Ascending aorta (tissue), 2 donors: Measurements from ENCODE around the gene RPS26. TPM values are rescaled to one million over a fixed set of nuclear protein-coding genes. Genes with fewer than 3 reads are reported as not detected.
A peak's percentile ranks its signal among the peaks of the same experiment; 100 is the strongest.
"Not testable (repeated sequence)": the region's sequence is repeated elsewhere in the genome, so short reads cannot be mapped to it uniquely, and the experiment has no call there.

Experiments used
- DNase-seq, 2 donors: peaks; one replicate each; pipeline ENCODE4 v3.0.0-alpha.2; 2019; ENCODE audit warnings: low spot score in 2 of 2
- H3K27ac ChIP-seq, 2 donors: fragments of 200-600 bp; sonication (generic); one replicate each; pipeline ENCODE4 v1.5.1; 2016 to 2017; ENCODE audit warnings: mild to moderate bottlenecking in 1 of 2
- H3K27me3 ChIP-seq: fragments of 200-600 bp; sonication (generic); one replicate; pipeline ENCODE4 v1.5.1; 2017
- H3K36me3 ChIP-seq, 2 donors: fragments of 200-600 bp; sonication (generic); one replicate each; pipeline ENCODE4 v1.5.1; 2016
- H3K4me1 ChIP-seq, 2 donors: fragments of 200-600 bp; sonication (generic); one replicate each; pipeline ENCODE4 v1.5.1; 2016 to 2017; ENCODE audit warnings: mild to moderate bottlenecking in 1 of 2
- H3K4me3 ChIP-seq, 2 donors: fragments of 200-600 bp; sonication (generic); one replicate each; pipeline ENCODE4 v1.5.1; 2016 to 2017; ENCODE audit warnings: mild to moderate bottlenecking in 1 of 2
- H3K9me3 ChIP-seq, 2 donors: fragments of 200-600 bp; sonication (generic); one replicate each; pipeline ENCODE4 v1.5.1; 2016
- CTCF ChIP-seq, 3 experiments: fragments of 200-600 bp in 2 of 3; fragments of 450-650 bp in 1 of 3; sonication (generic) in 2 of 3; IDR thresholded peaks; one replicate each; pipeline ENCODE4 v1.5.1; 2016 to 2019; ENCODE audit warnings: antibody characterized with exemption in 3 of 3, mild to moderate bottlenecking in 1 of 3, moderate library complexity in 1 of 3
- intact Hi-C: fragments of 100-400 bp; cut with DNase I; formaldehyde crosslinking; loops from one replicate; pipeline ENCODE4 v1.15.1; 2023
- total RNA-seq: library from RNA; depleted of rRNA; stranded (reverse); fragments of >200 nt; gene quantifications from one replicate; pipeline ENCODE4 v1.1.0, GENCODE V29; 2016

Gene RPS26
- total RNA-seq, 1 donor from 2014 or later: 877 TPM

GRCh38 chr12:56074396-56074795 is 32.7 kb downstream of the RPS26 start:
- Histone ChIP-seq H3K27me3 (no peaks in the 10 kb centered on the region), H3K4me3 (no peak overlapping the region), H3K9me3 (no peaks in the 10 kb centered on the region), H3K36me3 (no peaks in the 10 kb centered on the region), H3K27ac (no peak overlapping the region), H3K4me1 (peaks cover 0 to 2% of the 10 kb centered on the region in 2 donors)
- no peak for TF ChIP-seq CTCF (IDR thresholded peaks at IDR 0.05)
- intact Hi-C loops: no loop called here
- DNase-seq: no peak

- not testable (repeated sequence) for H3K27ac ChIP-seq, DNase-seq, H3K27me3 ChIP-seq, H3K9me3 ChIP-seq, H3K4me1 ChIP-seq, H3K36me3 ChIP-seq, H3K4me3 ChIP-seq
- intact Hi-C loops: loop anchor here (5.0 kb wide), 2 partner anchors 39 to 71 kb away; partner anchors contain the start of genes RPL41 and ZC3H10
Observed at GRCh38 chr12:56077966-56078365, 36.2 kb downstream of the RPS26 start.

- H3K4me1 ChIP-seq: peaks cover 5 to 7% of the 10 kb centered on the region in 2 donors
- peak overlapping the region in 1 of 2 donors; percentile 81 for H3K27ac ChIP-seq
- peak overlapping the region in 1 of 2 donors; percentile 86 for H3K4me3 ChIP-seq
- no peaks in the 10 kb centered on the region for H3K36me3 ChIP-seq
- DNase-seq: no peak
- no peaks in the 10 kb centered on the region for H3K9me3 ChIP-seq
- TF ChIP-seq CTCF (IDR thresholded peaks at IDR 0.05): no peak
- H3K27me3 ChIP-seq: no peaks in the 10 kb centered on the region
- intact Hi-C loops: loop anchor here (5.0 kb wide), 2 partner anchors 39 to 71 kb away; partner anchors contain the start of genes RPL41 and ZC3H10
Observed at GRCh38 chr12:56078427-56078826, 36.7 kb downstream of the RPS26 start.

- intact Hi-C loops: loop anchor here (1.0 to 5.0 kb wide), 3 partner anchors 25 to 72 kb away; partner anchors contain the start of genes PA2G4, RPL41 and ZC3H10
- Histone ChIP-seq H3K27me3 (no peaks in the 10 kb centered on the region), H3K4me3 (peak overlapping the region; percentile 72 to 86), H3K4me1 (peaks cover 5 to 7% of the 10 kb centered on the region in 2 donors), H3K36me3 (no peaks in the 10 kb centered on the region), H3K9me3 (no peaks in the 10 kb centered on the region), H3K27ac (peak overlapping the region; percentile 75 to 81)
- peak; percentile 53 to 94 for DNase-seq
- peak; percentile 65 to 82 (median 77) for TF ChIP-seq CTCF (IDR thresholded peaks at IDR 0.05)
Observed at GRCh38 chr12:56078931-56079722, 37.4 kb downstream of the RPS26 start.

GRCh38 chr12:56079723-56080555 is 38.2 kb downstream of the RPS26 start, which contains the start of gene ERBB3:
Gene ERBB3, plus strand, starts transcription at chr12:56080165. Its CDS starts 136 bp downstream, at chr12:56080301.
- H3K36me3 ChIP-seq: no peaks in the 10 kb centered on the region
- intact Hi-C loops: loop anchor here (1.0 to 5.0 kb wide), 3 partner anchors 24 to 73 kb away; partner anchors contain the start of genes PA2G4, RPL41 and ZC3H10
- no peaks in the 10 kb centered on the region for H3K9me3 ChIP-seq
- H3K4me3 ChIP-seq: peak within 1 kb of the TSS; percentile 72 to 86
- H3K27me3 ChIP-seq: no peaks in the 10 kb centered on the region
- H3K4me1 ChIP-seq: peaks cover 5 to 7% of the 10 kb centered on the region in 2 donors
- peak within 1 kb of the TSS; percentile 75 to 81 for H3K27ac ChIP-seq
- TF ChIP-seq CTCF (IDR thresholded peaks at IDR 0.05): peak in 1 of 3 experiments; percentile 17
- peak; percentile 31 to 91 for DNase-seq
